NCI-H345 treated with DMSO at 0.1 percent for 48 hours (cell line): ENCODE measurements around the gene TMUB2.

Experiments used
- DNase-seq: peaks from one replicate; lab custom pipeline; 2025; ENCODE audit not compliant: unreplicated experiment; lab: John Stamatoyannopoulos, UW

The TMUB2 gene

GRCh38 chr17:44176671-44177501, 9.9 kb upstream of the TMUB2 start:
- no peak for DNase-seq

- no peak for DNase-seq
Measured at GRCh38 chr17:44177640-44178039, 9.1 kb upstream of the TMUB2 start.

- no peak for DNase-seq
Measured at GRCh38 chr17:44178133-44178532, 8.6 kb upstream of the TMUB2 start.

GRCh38 chr17:44183024-44183423, 3.7 kb upstream of the TMUB2 start:
- no peak for DNase-seq

- no peak for DNase-seq
Measured at GRCh38 chr17:44184212-44184810, 2.5 kb upstream of the TMUB2 start.

- DNase-seq = no peak
Measured at GRCh38 chr17:44187131-44187899, 543 bp downstream of the TMUB2 start.

- no peak for DNase-seq
Measured at GRCh38 chr17:44188576-44189403, 2.0 kb downstream of the TMUB2 start.

- DNase-seq = no peak
Measured at GRCh38 chr17:44190481-44190880, 3.7 kb downstream of the TMUB2 start.

- no peak for DNase-seq
Measured at GRCh38 chr17:44191369-44191768, 4.6 kb downstream of the TMUB2 start.

GRCh38 chr17:44191941-44192496, 5.2 kb downstream of the TMUB2 start:
- DNase-seq = no peak

GRCh38 chr17:44192750-44193149, 6.0 kb downstream of the TMUB2 start:
- no peak for DNase-seq

GRCh38 chr17:44193326-44194084, 6.7 kb downstream of the TMUB2 start:
- DNase-seq = no peak

- no peak for DNase-seq
Measured at GRCh38 chr17:44197107-44197506, 10.3 kb downstream of the TMUB2 start.

GRCh38 chr17:44197980-44198720, 11.4 kb downstream of the TMUB2 start:
- no peak for DNase-seq

- no peak for DNase-seq
Measured at GRCh38 chr17:44198721-44199552, 12.2 kb downstream of the TMUB2 start.

GRCh38 chr17:44199553-44200477, 13.0 kb downstream of the TMUB2 start, which contains the start of gene ATXN7L3:
Gene ATXN7L3, minus strand, starts transcription at chr17:44199884. Its CDS starts 1,814 bp downstream, at chr17:44198070.
- DNase-seq = peak; percentile 89

- DNase-seq = no peak
Measured at GRCh38 chr17:44200478-44201155, 13.8 kb downstream of the TMUB2 start.
